Natural killer cell (primary cell): ENCODE results near the gene TBXA2R. TPM values are rescaled to one million over a fixed set of nuclear protein-coding genes. Genes with fewer than 3 reads are reported as not detected.

Source experiments
- ATAC-seq, 3 donors: fragments of 150-1000 bp in 2 of 3; fragments of 200-7000 bp in 1 of 3; cut with Tn5 transposase; 1 replicate in 1 of 3; 2 replicates in 2 of 3; pipeline ENCODE4 v1.10.0; 2021; ENCODE audit warnings: mild to moderate bottlenecking in 2 of 3, moderate library complexity in 2 of 3
- DNase-seq, 2 donors: peaks; one replicate each; pipeline versions ENCODE4 v3.0.0 to v3.0.0-alpha.2; 2013 to 2021; ENCODE audit warnings: mixed read lengths in 1 of 2
- H3K27ac ChIP-seq: one replicate; pipeline ENCODE4 v1.5.1; 2013; ENCODE audit warnings: mild to moderate bottlenecking, low read length
- H3K27me3 ChIP-seq: one replicate; pipeline ENCODE4 v1.6.1; 2013; ENCODE audit warnings: low read length; ENCODE audit not compliant: control insufficient read depth, insufficient read depth
- H3K36me3 ChIP-seq: one replicate; pipeline ENCODE4 v1.6.1; 2013; ENCODE audit warnings: low read length; ENCODE audit not compliant: control insufficient read depth, insufficient read depth
- H3K4me1 ChIP-seq: one replicate; pipeline ENCODE4 v1.6.1; 2013; ENCODE audit warnings: low read length; ENCODE audit not compliant: control insufficient read depth, insufficient read depth
- H3K4me3 ChIP-seq: one replicate; pipeline ENCODE4 v1.5.1; 2013; ENCODE audit warnings: low read length
- H3K9me3 ChIP-seq: one replicate; pipeline ENCODE4 v1.6.1; 2013; ENCODE audit warnings: low read length; ENCODE audit not compliant: control insufficient read depth, insufficient read depth
- H3K27ac Mint-ChIP-seq, 2 donors: one replicate each; pipeline ENCODE4 v1.8.0; 2022; ENCODE audit warnings: mild to moderate bottlenecking in 2 of 2, mixed read lengths in 2 of 2, moderate library complexity in 1 of 2
- H3K27me3 Mint-ChIP-seq, 2 donors: one replicate each; pipeline ENCODE4 v1.8.0; 2022; ENCODE audit warnings: low read depth in 2 of 2, mixed read lengths in 2 of 2
- H3K36me3 Mint-ChIP-seq: one replicate; pipeline ENCODE4 v1.8.0; 2022; ENCODE audit warnings: mixed read lengths
- H3K4me1 Mint-ChIP-seq, 2 donors: one replicate each; pipeline ENCODE4 v1.8.0; 2022; ENCODE audit warnings: mixed read lengths in 2 of 2
- H3K4me3 Mint-ChIP-seq: one replicate; pipeline ENCODE4 v1.8.0; 2022; ENCODE audit warnings: mild to moderate bottlenecking, moderate library complexity, mixed read lengths
- H3K9me3 Mint-ChIP-seq, 2 donors: one replicate each; pipeline ENCODE4 v1.8.0; 2022; ENCODE audit warnings: mixed read lengths in 2 of 2
- WGBS: methylation state at CpG from one replicate; pipeline ENCODE4 v1.1.7; 2013; ENCODE audit warnings: missing lambda C conversion rate; ENCODE audit not compliant: insufficient coverage; 5-methylcytosine and 5-hydroxymethylcytosine counted together
- intact Hi-C: fragments of 100-400 bp; cut with micrococcal nuclease; formaldehyde crosslinking; loops from one replicate; pipeline ENCODE4 v1.14.2; 2022
- total RNA-seq, 4 donors: library from RNA; stranded (reverse); fragments of 120-200 nt in 1 of 4; gene quantifications; one replicate each; pipeline versions ENCODE4 v1.2.3 to v1.2.4, GENCODE V29; 2013 to 2022
- TF ChIP-seq, protein P1 (sequence below): fragments of 200-600 bp; IDR thresholded peaks from one replicate; pipeline ENCODE4 v1.8.0; 2022; ENCODE audit warnings: antibody characterized with exemption

Gene TBXA2R
- total RNA-seq, 3 donors from 2014 or later (not counting 1 experiment from before 2014, with no cell fraction given): 1.4 to 2.1 (median 2.1) TPM

GRCh38 chr19:3610745-3611717 is 4.4 kb upstream of the TBXA2R start:
- H3K4me1 Mint-ChIP-seq: peaks cover 7 to 21% of the 10 kb centered on the region in 2 donors
- no peaks in the 10 kb centered on the region for H3K36me3 Mint-ChIP-seq
- ATAC-seq (no peak), DNase-seq (no peak)
- WGBS: 81% methylated on average over 39 of the region's 41 CpGs
- Histone ChIP-seq H3K36me3 (peaks cover 25% of the 10 kb centered on the region), H3K9me3 (no peaks in the 10 kb centered on the region), H3K4me1 (peaks cover 30% of the 10 kb centered on the region), H3K4me3 (no peak overlapping the region), H3K27ac (no peak overlapping the region), H3K27me3 (no peaks in the 10 kb centered on the region)
- TF ChIP-seq, protein P1, sequence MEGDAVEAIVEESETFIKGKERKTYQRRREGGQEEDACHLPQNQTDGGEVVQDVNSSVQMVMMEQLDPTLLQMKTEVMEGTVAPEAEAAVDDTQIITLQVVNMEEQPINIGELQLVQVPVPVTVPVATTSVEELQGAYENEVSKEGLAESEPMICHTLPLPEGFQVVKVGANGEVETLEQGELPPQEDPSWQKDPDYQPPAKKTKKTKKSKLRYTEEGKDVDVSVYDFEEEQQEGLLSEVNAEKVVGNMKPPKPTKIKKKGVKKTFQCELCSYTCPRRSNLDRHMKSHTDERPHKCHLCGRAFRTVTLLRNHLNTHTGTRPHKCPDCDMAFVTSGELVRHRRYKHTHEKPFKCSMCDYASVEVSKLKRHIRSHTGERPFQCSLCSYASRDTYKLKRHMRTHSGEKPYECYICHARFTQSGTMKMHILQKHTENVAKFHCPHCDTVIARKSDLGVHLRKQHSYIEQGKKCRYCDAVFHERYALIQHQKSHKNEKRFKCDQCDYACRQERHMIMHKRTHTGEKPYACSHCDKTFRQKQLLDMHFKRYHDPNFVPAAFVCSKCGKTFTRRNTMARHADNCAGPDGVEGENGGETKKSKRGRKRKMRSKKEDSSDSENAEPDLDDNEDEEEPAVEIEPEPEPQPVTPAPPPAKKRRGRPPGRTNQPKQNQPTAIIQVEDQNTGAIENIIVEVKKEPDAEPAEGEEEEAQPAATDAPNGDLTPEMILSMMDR: no peak
- no peaks in the 10 kb centered on the region for H3K9me3 Mint-ChIP-seq
- H3K4me3 Mint-ChIP-seq: no peak overlapping the region
- H3K27me3 Mint-ChIP-seq: no peaks in the 10 kb centered on the region
- H3K27ac Mint-ChIP-seq: no peak overlapping the region
- intact Hi-C loops: no loop called here

- Mint-ChIP-seq H3K9me3 (no peaks in the 10 kb centered on the region), H3K36me3 (no peaks in the 10 kb centered on the region), H3K4me3 (no peak overlapping the region), H3K4me1 (peaks cover 7 to 21% of the 10 kb centered on the region in 2 donors), H3K27ac (no peak overlapping the region), H3K27me3 (no peaks in the 10 kb centered on the region)
- 86% methylated on average over 24 of the region's 24 CpGs for WGBS
- DNase-seq (no peak), ATAC-seq (no peak)
- H3K9me3 ChIP-seq: no peaks in the 10 kb centered on the region
- H3K27ac ChIP-seq: no peak overlapping the region
- H3K4me1 ChIP-seq: peaks cover 40% of the 10 kb centered on the region
- TF ChIP-seq, protein P1: no peak
- no peak overlapping the region for H3K4me3 ChIP-seq
- no peaks in the 10 kb centered on the region for H3K27me3 ChIP-seq
- intact Hi-C loops: no loop called here
- peaks cover 19% of the 10 kb centered on the region for H3K36me3 ChIP-seq
Observed at GRCh38 chr19:3609779-3610719, 3.4 kb upstream of the TBXA2R start.

GRCh38 chr19:3608750-3609322 is 2.2 kb upstream of the TBXA2R start:
- TF ChIP-seq, protein P1: no peak
- 17% methylated on average over 21 of the region's 21 CpGs for WGBS
- H3K4me3 ChIP-seq: no peak overlapping the region
- no peaks in the 10 kb centered on the region for H3K27me3 ChIP-seq
- intact Hi-C loops: no loop called here
- H3K36me3 ChIP-seq: peaks cover 19% of the 10 kb centered on the region
- Mint-ChIP-seq H3K9me3 (no peaks in the 10 kb centered on the region), H3K27ac (no peak overlapping the region), H3K36me3 (no peaks in the 10 kb centered on the region), H3K27me3 (no peaks in the 10 kb centered on the region), H3K4me3 (no peak overlapping the region), H3K4me1 (peaks cover 7 to 21% of the 10 kb centered on the region in 2 donors)
- peaks cover 52% of the 10 kb centered on the region for H3K4me1 ChIP-seq
- no peaks in the 10 kb centered on the region for H3K9me3 ChIP-seq
- no peak overlapping the region for H3K27ac ChIP-seq
- ATAC-seq: no peak
- DNase-seq: no peak
